ENCODE measurements around the gene PIK3IP1. TPM values are rescaled to one million over a fixed set of nuclear protein-coding genes. Genes with fewer than 3 reads are reported as not detected.
A peak's percentile ranks its signal among the peaks of the same experiment; 100 is the strongest.

PIK3IP1 gene
- total RNA-seq = 16.4 TPM

DNA sequence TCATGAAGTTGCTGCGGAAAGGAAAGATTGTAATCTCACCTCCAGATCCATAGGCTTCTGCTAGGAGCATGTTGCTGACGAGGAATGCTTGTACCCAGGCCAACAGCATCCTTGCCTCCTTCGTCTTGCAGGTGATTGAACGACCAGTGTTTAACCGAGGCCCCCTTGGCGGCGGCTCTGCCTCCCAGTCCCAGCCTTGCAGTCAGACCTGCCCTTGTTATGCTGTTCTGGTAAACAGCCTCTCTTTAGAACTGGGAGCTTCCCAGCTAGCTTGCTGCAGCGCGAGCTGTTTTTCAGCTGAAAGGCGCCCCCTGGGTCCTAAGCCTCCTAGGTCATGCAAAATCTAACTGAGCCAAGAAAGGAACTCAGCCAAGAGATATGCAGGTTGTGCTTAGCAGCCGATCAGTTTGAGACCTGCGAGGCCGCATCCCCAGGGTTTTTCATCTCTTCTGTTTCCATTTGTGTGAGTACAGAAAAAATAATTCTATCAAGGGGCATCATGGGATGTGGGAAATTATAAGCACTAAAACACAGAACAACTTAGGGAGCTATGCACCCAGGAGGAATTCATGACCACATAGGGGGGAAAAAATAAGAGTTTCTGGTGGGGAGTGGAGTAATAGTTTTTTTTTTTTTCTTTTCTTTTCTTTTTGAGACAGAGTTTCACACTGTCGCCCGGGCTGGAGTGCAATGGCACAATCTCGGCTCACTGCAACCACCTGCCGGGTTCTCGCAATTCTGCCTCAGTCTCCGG, at the start of gene PIK3IP1:
Gene PIK3IP1 (minus strand): TSS at position 253 of the 754 bp plus-strand sequence. CDS start 144 bp downstream, at position 109.
- peak; percentile 36 to 56 (median 37) for TF ChIP-seq CTCF (IDR thresholded peaks at IDR 0.05)
- Histone ChIP-seq H3K4me3 (peak within 1 kb of the TSS; percentile 84 to 86), H3K4me1 (peaks cover 19 to 41% of the 10 kb centered on the region in 2 donors), H3K9me3 (no peaks in the 10 kb centered on the region), H3K27ac (peak within 1 kb of the TSS; percentile 98 to 99), H3K27me3 (no peaks in the 10 kb centered on the region), H3K36me3 (peaks cover 20% of the 10 kb centered on the region in 2 donors)
- DNase-seq (ENCODE audit: low spot score in 2 of 2) = peak; percentile 55 to 93
- intact Hi-C loops (cut with DNase I) = loop anchor here (5.0 to 10.0 kb wide), 4 partner anchors 135 to 870 kb away; partner anchors contain the start of gene SELENOM

- Histone ChIP-seq H3K4me3 (no peak overlapping the region), H3K9me3 (no peaks in the 10 kb centered on the region), H3K27me3 (no peaks in the 10 kb centered on the region), H3K36me3 (peaks cover 30 to 44% of the 10 kb centered on the region in 2 donors), H3K4me1 (peaks cover 0 to 22% of the 10 kb centered on the region in 2 donors), H3K27ac (peak overlapping the region in 1 of 2 donors; percentile 74)
- intact Hi-C loops (cut with DNase I) = no loop called here
- no peak for TF ChIP-seq CTCF (IDR thresholded peaks at IDR 0.05)
- DNase-seq (ENCODE audit: low spot score in 2 of 2) = no peak
Measured at GRCh38 chr22:31341386-31342088, 49.2 kb upstream of the PIK3IP1 start.

- H3K27ac ChIP-seq = peak overlapping the region in 1 of 2 donors; percentile 7
- no peak overlapping the region for H3K4me3 ChIP-seq
- TF ChIP-seq CTCF (IDR thresholded peaks at IDR 0.05) = no peak
- peaks cover 30 to 45% of the 10 kb centered on the region in 2 donors for H3K36me3 ChIP-seq
- DNase-seq (ENCODE audit: low spot score in 2 of 2) = no peak
- H3K9me3 ChIP-seq = no peaks in the 10 kb centered on the region
- peaks cover 0 to 22% of the 10 kb centered on the region in 2 donors for H3K4me1 ChIP-seq
- intact Hi-C loops (cut with DNase I) = no loop called here
- H3K27me3 ChIP-seq = no peaks in the 10 kb centered on the region
Measured at GRCh38 chr22:31340765-31341247, 48.5 kb upstream of the PIK3IP1 start.

GRCh38 chr22:31340360-31340759, 48.1 kb upstream of the PIK3IP1 start:
- no peak for TF ChIP-seq CTCF (IDR thresholded peaks at IDR 0.05)
- H3K4me1 ChIP-seq = peaks cover 0 to 21% of the 10 kb centered on the region in 2 donors
- DNase-seq (ENCODE audit: low spot score in 2 of 2) = no peak
- peaks cover 34 to 50% of the 10 kb centered on the region in 2 donors for H3K36me3 ChIP-seq
- intact Hi-C loops (cut with DNase I) = no loop called here
- no peaks in the 10 kb centered on the region for H3K27me3 ChIP-seq
- no peak overlapping the region for H3K4me3 ChIP-seq
- H3K27ac ChIP-seq = no peak overlapping the region
- H3K9me3 ChIP-seq = no peaks in the 10 kb centered on the region

GRCh38 chr22:31339148-31339832, 47.0 kb upstream of the PIK3IP1 start:
- DNase-seq (ENCODE audit: low spot score in 2 of 2) = no peak
- Histone ChIP-seq H3K27me3 (no peaks in the 10 kb centered on the region), H3K9me3 (no peaks in the 10 kb centered on the region), H3K36me3 (peaks cover 41 to 61% of the 10 kb centered on the region in 2 donors), H3K4me1 (peaks cover 0 to 14% of the 10 kb centered on the region in 2 donors), H3K4me3 (no peak overlapping the region), H3K27ac (no peak overlapping the region)
- no peak for TF ChIP-seq CTCF (IDR thresholded peaks at IDR 0.05)
- intact Hi-C loops (cut with DNase I) = no loop called here
